Measurements from ENCODE around the gene SLMAP.
A peak's percentile ranks its signal among the peaks of the same experiment; 100 is the strongest.

The SLMAP gene

GRCh38 chr3:57755741-57756527, at the start of gene SLMAP:
TSS of gene SLMAP (plus strand) at chr3:57756309. CDS start at chr3:57757652, 1,343 bp downstream.
- peak within 1 kb of the TSS; percentile 84 to 91 for H3K9ac ChIP-seq (ENCODE audit: low read depth in 1 of 2, low read length in 2 of 2)
- H3K27ac ChIP-seq (ENCODE audit: low read depth in 2 of 2, low read length in 2 of 2) = peak within 1 kb of the TSS; percentile 83 to 86
- H3K4me1 ChIP-seq (ENCODE audit: control insufficient read depth in 2 of 2, insufficient read depth in 2 of 2, low read length in 2 of 2) = peaks cover 17 to 31% of the 10 kb centered on the region in 2 donors
- no peaks in the 10 kb centered on the region for H3K27me3 ChIP-seq (ENCODE audit: control insufficient read depth in 2 of 2, insufficient read depth in 2 of 2, low read length in 2 of 2)
- H3K9me3 ChIP-seq (ENCODE audit: control insufficient read depth in 2 of 2, low read length in 2 of 2) = no peaks in the 10 kb centered on the region
- H3K36me3 ChIP-seq (ENCODE audit: control insufficient read depth in 2 of 2, insufficient read depth in 2 of 2, low read length in 2 of 2) = peaks cover 3 to 5% of the 10 kb centered on the region in 2 donors
- H3K4me3 ChIP-seq (ENCODE audit: low read length in 2 of 2) = peak within 1 kb of the TSS; percentile 90 to 98

GRCh38 chr3:57706462-57706861, 49.6 kb upstream of the SLMAP start:
- Histone ChIP-seq H3K36me3 (ENCODE audit: control insufficient read depth in 2 of 2, insufficient read depth in 2 of 2, low read length in 2 of 2) (no peaks in the 10 kb centered on the region), H3K4me1 (ENCODE audit: control insufficient read depth in 2 of 2, insufficient read depth in 2 of 2, low read length in 2 of 2) (peaks cover 0 to 5% of the 10 kb centered on the region in 2 donors), H3K27ac (ENCODE audit: low read depth in 2 of 2, low read length in 2 of 2) (no peak overlapping the region), H3K4me3 (ENCODE audit: low read length in 2 of 2) (no peak overlapping the region), H3K27me3 (ENCODE audit: control insufficient read depth in 2 of 2, insufficient read depth in 2 of 2, low read length in 2 of 2) (no peaks in the 10 kb centered on the region), H3K9me3 (ENCODE audit: control insufficient read depth in 2 of 2, low read length in 2 of 2) (no peaks in the 10 kb centered on the region), H3K9ac (ENCODE audit: low read depth in 1 of 2, low read length in 2 of 2) (no peak overlapping the region)

DNA sequence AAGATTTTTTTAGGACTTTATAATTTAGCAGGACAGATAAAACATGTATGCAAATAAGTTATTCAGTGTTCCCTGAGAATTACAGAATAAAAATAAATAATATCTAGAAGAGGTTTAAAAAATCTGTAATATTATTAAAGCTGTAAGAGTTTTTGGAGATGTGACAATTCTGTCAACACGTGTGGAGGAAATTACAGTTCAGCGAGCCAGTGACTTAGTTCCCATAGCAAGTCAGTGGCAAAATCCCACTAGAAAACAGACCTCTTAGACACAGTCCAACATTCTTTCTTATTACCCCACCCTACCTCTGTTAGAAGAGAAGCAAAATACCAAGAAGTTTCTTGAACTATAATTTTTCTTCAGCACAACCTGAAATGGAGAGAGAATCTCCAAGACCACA, 47.1 kb upstream of the SLMAP start:
- H3K9me3 ChIP-seq (ENCODE audit: control insufficient read depth in 2 of 2, low read length in 2 of 2) = no peaks in the 10 kb centered on the region
- H3K27me3 ChIP-seq (ENCODE audit: control insufficient read depth in 2 of 2, insufficient read depth in 2 of 2, low read length in 2 of 2) = no peaks in the 10 kb centered on the region
- no peaks in the 10 kb centered on the region for H3K36me3 ChIP-seq (ENCODE audit: control insufficient read depth in 2 of 2, insufficient read depth in 2 of 2, low read length in 2 of 2)
- H3K4me1 ChIP-seq (ENCODE audit: control insufficient read depth in 2 of 2, insufficient read depth in 2 of 2, low read length in 2 of 2) = peaks cover 0 to 5% of the 10 kb centered on the region in 2 donors
- no peak overlapping the region for H3K4me3 ChIP-seq (ENCODE audit: low read length in 2 of 2)
- no peak overlapping the region for H3K9ac ChIP-seq (ENCODE audit: low read depth in 1 of 2, low read length in 2 of 2)
- H3K27ac ChIP-seq (ENCODE audit: low read depth in 2 of 2, low read length in 2 of 2) = no peak overlapping the region

- Histone ChIP-seq H3K4me3 (ENCODE audit: low read length in 2 of 2) (no peak overlapping the region), H3K9me3 (ENCODE audit: control insufficient read depth in 2 of 2, low read length in 2 of 2) (no peaks in the 10 kb centered on the region), H3K9ac (ENCODE audit: low read depth in 1 of 2, low read length in 2 of 2) (no peak overlapping the region), H3K27ac (ENCODE audit: low read depth in 2 of 2, low read length in 2 of 2) (no peak overlapping the region), H3K4me1 (ENCODE audit: control insufficient read depth in 2 of 2, insufficient read depth in 2 of 2, low read length in 2 of 2) (peaks cover 0 to 5% of the 10 kb centered on the region in 2 donors), H3K36me3 (ENCODE audit: control insufficient read depth in 2 of 2, insufficient read depth in 2 of 2, low read length in 2 of 2) (no peaks in the 10 kb centered on the region), H3K27me3 (ENCODE audit: control insufficient read depth in 2 of 2, insufficient read depth in 2 of 2, low read length in 2 of 2) (no peaks in the 10 kb centered on the region)
Measured at GRCh38 chr3:57709559-57709958, 46.5 kb upstream of the SLMAP start.

- Histone ChIP-seq H3K9ac (ENCODE audit: low read depth in 1 of 2, low read length in 2 of 2) (no peak overlapping the region), H3K36me3 (ENCODE audit: control insufficient read depth in 2 of 2, insufficient read depth in 2 of 2, low read length in 2 of 2) (no peaks in the 10 kb centered on the region), H3K9me3 (ENCODE audit: control insufficient read depth in 2 of 2, low read length in 2 of 2) (no peaks in the 10 kb centered on the region), H3K27me3 (ENCODE audit: control insufficient read depth in 2 of 2, insufficient read depth in 2 of 2, low read length in 2 of 2) (no peaks in the 10 kb centered on the region), H3K27ac (ENCODE audit: low read depth in 2 of 2, low read length in 2 of 2) (no peak overlapping the region), H3K4me1 (ENCODE audit: control insufficient read depth in 2 of 2, insufficient read depth in 2 of 2, low read length in 2 of 2) (no peaks in the 10 kb centered on the region), H3K4me3 (ENCODE audit: low read length in 2 of 2) (no peak overlapping the region)
Measured at GRCh38 chr3:57715686-57716085, 40.4 kb upstream of the SLMAP start.

DNA sequence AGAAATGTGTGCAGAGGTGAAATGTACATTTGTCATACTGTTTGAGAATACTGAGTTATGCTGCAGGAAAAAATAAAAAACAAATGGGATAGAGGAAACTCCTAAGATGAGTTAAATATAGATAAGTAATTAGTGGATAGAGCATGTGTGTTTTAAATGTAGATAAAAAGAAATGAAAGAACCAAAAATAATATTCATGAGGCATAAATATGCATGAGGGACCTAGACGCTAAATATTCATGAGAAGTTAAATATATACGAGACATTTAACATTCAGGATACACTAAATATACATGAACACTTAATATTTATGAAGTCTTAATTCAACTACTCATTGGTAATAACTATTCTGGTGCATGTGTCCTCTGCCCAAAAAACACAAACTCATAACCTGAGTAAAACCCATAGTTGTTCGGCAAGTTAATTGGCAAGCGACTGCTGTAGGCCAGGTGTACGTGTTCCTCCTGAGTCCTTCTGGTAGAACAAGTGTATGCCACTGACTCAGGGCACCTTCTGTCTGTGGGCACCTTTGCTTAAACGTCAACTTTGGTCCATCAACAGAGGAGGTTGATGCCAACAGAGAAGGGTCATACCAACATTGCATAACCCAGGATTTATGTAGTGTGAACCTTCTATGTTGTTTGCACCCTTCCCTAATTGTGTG, 38.8 kb upstream of the SLMAP start:
- Histone ChIP-seq H3K9me3 (ENCODE audit: control insufficient read depth in 2 of 2, low read length in 2 of 2) (no peaks in the 10 kb centered on the region), H3K4me3 (ENCODE audit: low read length in 2 of 2) (no peak overlapping the region), H3K27me3 (ENCODE audit: control insufficient read depth in 2 of 2, insufficient read depth in 2 of 2, low read length in 2 of 2) (no peaks in the 10 kb centered on the region), H3K27ac (ENCODE audit: low read depth in 2 of 2, low read length in 2 of 2) (no peak overlapping the region), H3K9ac (ENCODE audit: low read depth in 1 of 2, low read length in 2 of 2) (no peak overlapping the region), H3K4me1 (ENCODE audit: control insufficient read depth in 2 of 2, insufficient read depth in 2 of 2, low read length in 2 of 2) (no peaks in the 10 kb centered on the region), H3K36me3 (ENCODE audit: control insufficient read depth in 2 of 2, insufficient read depth in 2 of 2, low read length in 2 of 2) (no peaks in the 10 kb centered on the region)

GRCh38 chr3:57718118-57718517, 38.0 kb upstream of the SLMAP start:
- H3K27me3 ChIP-seq (ENCODE audit: control insufficient read depth in 2 of 2, insufficient read depth in 2 of 2, low read length in 2 of 2) = no peaks in the 10 kb centered on the region
- H3K4me3 ChIP-seq (ENCODE audit: low read length in 2 of 2) = no peak overlapping the region
- H3K9ac ChIP-seq (ENCODE audit: low read depth in 1 of 2, low read length in 2 of 2) = no peak overlapping the region

DNA sequence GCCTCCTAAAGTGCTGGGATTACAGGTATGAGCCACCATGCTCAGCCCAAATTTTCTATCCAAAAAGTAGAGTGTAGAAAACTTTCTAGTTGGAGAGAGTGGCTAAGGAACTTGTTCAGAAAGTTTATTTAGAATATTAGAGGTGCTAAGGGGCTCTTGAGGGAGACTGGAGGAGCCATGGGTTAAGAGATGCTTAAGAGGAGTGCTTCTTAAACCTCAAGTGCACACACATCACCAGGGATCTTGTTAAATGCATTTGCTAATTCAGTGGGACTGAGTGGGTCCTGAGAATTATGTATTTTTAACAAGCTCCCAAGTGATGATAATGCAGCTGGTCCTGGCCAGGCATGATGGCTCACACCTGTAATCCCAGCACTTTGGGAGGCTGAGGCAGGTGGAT, 29.7 kb upstream of the SLMAP start:
- H3K4me3 ChIP-seq (ENCODE audit: low read length in 2 of 2) = no peak overlapping the region
- H3K36me3 ChIP-seq (ENCODE audit: control insufficient read depth in 2 of 2, insufficient read depth in 2 of 2, low read length in 2 of 2) = no peaks in the 10 kb centered on the region
- H3K4me1 ChIP-seq (ENCODE audit: control insufficient read depth in 2 of 2, insufficient read depth in 2 of 2, low read length in 2 of 2) = no peaks in the 10 kb centered on the region
- no peaks in the 10 kb centered on the region for H3K9me3 ChIP-seq (ENCODE audit: control insufficient read depth in 2 of 2, low read length in 2 of 2)
- no peak overlapping the region for H3K9ac ChIP-seq (ENCODE audit: low read depth in 1 of 2, low read length in 2 of 2)
- no peak overlapping the region for H3K27ac ChIP-seq (ENCODE audit: low read depth in 2 of 2, low read length in 2 of 2)
- no peaks in the 10 kb centered on the region for H3K27me3 ChIP-seq (ENCODE audit: control insufficient read depth in 2 of 2, insufficient read depth in 2 of 2, low read length in 2 of 2)

More at GRCh38 chr3:57718118-57718517, 38.0 kb upstream of the SLMAP start:
- H3K27ac ChIP-seq (ENCODE audit: low read depth in 2 of 2, low read length in 2 of 2) = no peak overlapping the region
- no peaks in the 10 kb centered on the region for H3K36me3 ChIP-seq (ENCODE audit: control insufficient read depth in 2 of 2, insufficient read depth in 2 of 2, low read length in 2 of 2)
- H3K9me3 ChIP-seq (ENCODE audit: control insufficient read depth in 2 of 2, low read length in 2 of 2) = no peaks in the 10 kb centered on the region
- H3K4me1 ChIP-seq (ENCODE audit: control insufficient read depth in 2 of 2, insufficient read depth in 2 of 2, low read length in 2 of 2) = no peaks in the 10 kb centered on the region

DNA sequence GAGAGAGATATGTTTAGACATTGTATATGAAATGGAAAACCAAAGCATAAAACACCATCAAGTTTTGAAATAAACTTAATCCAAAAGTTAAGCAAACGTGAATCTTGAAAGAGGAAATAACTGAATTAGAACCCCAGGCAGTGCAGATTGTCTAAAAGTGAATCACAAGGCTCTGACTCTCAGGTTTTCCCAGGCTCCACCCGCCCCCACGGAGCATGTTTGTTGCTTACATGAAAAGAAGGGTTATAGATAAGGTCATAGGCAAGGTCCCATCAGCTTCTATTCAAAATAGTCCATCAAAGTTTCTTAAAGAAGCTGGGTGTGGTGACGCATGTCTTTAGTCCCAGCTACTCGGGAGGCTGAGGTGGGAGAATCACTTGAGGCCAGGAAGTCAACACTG, 29.0 kb upstream of the SLMAP start:
- no peak overlapping the region for H3K9ac ChIP-seq (ENCODE audit: low read depth in 1 of 2, low read length in 2 of 2)
- no peaks in the 10 kb centered on the region for H3K4me1 ChIP-seq (ENCODE audit: control insufficient read depth in 2 of 2, insufficient read depth in 2 of 2, low read length in 2 of 2)

GRCh38 chr3:57729334-57730045, 26.6 kb upstream of the SLMAP start:
- H3K27ac ChIP-seq (ENCODE audit: low read depth in 2 of 2, low read length in 2 of 2) = no peak overlapping the region
- H3K27me3 ChIP-seq (ENCODE audit: control insufficient read depth in 2 of 2, insufficient read depth in 2 of 2, low read length in 2 of 2) = no peaks in the 10 kb centered on the region
- H3K4me3 ChIP-seq (ENCODE audit: low read length in 2 of 2) = no peak overlapping the region
- no peaks in the 10 kb centered on the region for H3K9me3 ChIP-seq (ENCODE audit: control insufficient read depth in 2 of 2, low read length in 2 of 2)
- H3K36me3 ChIP-seq (ENCODE audit: control insufficient read depth in 2 of 2, insufficient read depth in 2 of 2, low read length in 2 of 2) = no peaks in the 10 kb centered on the region
- no peaks in the 10 kb centered on the region for H3K4me1 ChIP-seq (ENCODE audit: control insufficient read depth in 2 of 2, insufficient read depth in 2 of 2, low read length in 2 of 2)
- H3K9ac ChIP-seq (ENCODE audit: low read depth in 1 of 2, low read length in 2 of 2) = no peak overlapping the region

More for the DNA sequence above, 29.0 kb upstream of the SLMAP start:
- no peaks in the 10 kb centered on the region for H3K27me3 ChIP-seq (ENCODE audit: control insufficient read depth in 2 of 2, insufficient read depth in 2 of 2, low read length in 2 of 2)
- H3K36me3 ChIP-seq (ENCODE audit: control insufficient read depth in 2 of 2, insufficient read depth in 2 of 2, low read length in 2 of 2) = no peaks in the 10 kb centered on the region
- no peak overlapping the region for H3K4me3 ChIP-seq (ENCODE audit: low read length in 2 of 2)
- no peak overlapping the region for H3K27ac ChIP-seq (ENCODE audit: low read depth in 2 of 2, low read length in 2 of 2)
- no peaks in the 10 kb centered on the region for H3K9me3 ChIP-seq (ENCODE audit: control insufficient read depth in 2 of 2, low read length in 2 of 2)
